Left cardiac atrium (tissue), 4 donors: ENCODE measurements around the gene PIGL. TPM values are rescaled to one million over a fixed set of nuclear protein-coding genes. Genes with fewer than 3 reads are reported as not detected.

Source experiments
- ATAC-seq, 2 donors: fragments of 200-7000 bp; cut with Tn5 transposase; one replicate each; pipeline ENCODE4 v1.9.1; 2020; ENCODE audit warnings: mild to moderate bottlenecking in 2 of 2, moderate library complexity in 2 of 2
- DNase-seq: peaks from one replicate; pipeline ENCODE4 v3.0.0-alpha.2; 2020
- intact Hi-C, 2 donors: fragments of 100-400 bp; cut with DNase I; formaldehyde crosslinking; loops; one replicate each; pipeline versions ENCODE4 v1.14.1 to v1.15.1; 2022 to 2023
- microRNA-seq, 2 donors: library from miRNA; unstranded; fragments of <30 nt; microRNA quantifications; one replicate each; pipeline ENCODE4 v1.2.0, GENCODE V29; 2020
- total RNA-seq, 2 donors: library from RNA; stranded (reverse); fragmentation: NEBNext Ultra II Directional; extraction: Animal tissue kit (Norgen Biotek cat#: 25700); gene quantifications; one replicate each; pipeline ENCODE4 v1.2.1, GENCODE V29; 2021
- donor health status: DM: no; HTN: yes; CAD: no.
- donor health status: DM: no; HTN: yes; CAD: no; lungs with severe emphysema.
- donor health status: DM: yes; HTN: yes; CAD: no.
- donor health status: Dilated cardiomyopathy.

The PIGL gene
- total RNA-seq, 2 donors from 2014 or later: 9.7 to 18.0 TPM

DNA sequence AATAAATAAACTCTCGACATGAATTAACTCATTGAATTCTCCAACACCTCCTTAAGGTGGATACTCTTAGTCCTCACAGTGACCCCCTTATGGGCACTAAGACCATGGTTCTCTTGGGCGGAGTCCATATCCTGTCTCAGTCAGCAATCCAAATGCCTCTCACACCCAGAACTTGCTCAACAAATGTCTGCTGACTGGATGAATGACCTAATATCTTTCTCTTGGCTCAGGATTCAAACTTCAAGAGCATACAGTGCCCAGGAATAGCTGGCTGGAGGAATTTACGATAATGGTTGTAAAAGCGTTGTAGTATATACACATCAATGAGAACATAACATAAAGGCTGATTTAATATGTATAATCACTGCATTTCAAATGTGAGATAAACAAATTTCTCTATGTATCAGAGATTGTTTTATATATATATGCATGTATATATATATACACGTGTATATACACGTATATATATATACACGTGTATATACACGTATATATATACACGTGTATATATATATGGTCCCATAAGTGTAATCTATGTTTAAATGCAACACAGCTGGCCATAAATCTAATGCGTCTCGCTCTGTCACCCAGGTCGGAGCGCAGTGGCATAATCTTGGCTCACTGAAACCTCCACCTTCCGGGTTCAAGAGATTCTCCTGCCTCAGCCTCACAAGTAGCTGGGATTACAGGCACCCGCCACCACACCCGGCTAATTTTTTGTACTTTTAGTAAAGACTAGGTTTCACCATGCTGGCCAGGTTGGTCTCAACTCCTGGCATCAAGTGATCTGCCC is 157.3 kb downstream of the PIGL start:
- ATAC-seq (peak; percentile 89 to 93), DNase-seq (peak; percentile 48)
- intact Hi-C loops: no loop called here

Small RNA genes within 50 kb of the gene (microRNA-seq; reads per million reads assigned to microRNA genes)
- 0 reads per million in 2 donors for gene MIR1288

Other genes starting within 250 kb of the PIGL start
- gene ZSWIM7, start 217.5 kb upstream of the PIGL start, total RNA-seq: 10 to 100 TPM; 15.8 to 30.1 TPM
- gene TTC19, start 217.4 kb upstream of the PIGL start, total RNA-seq: 10 to 100 TPM; 22.1 to 39.6 TPM
- 10 to 100 TPM; 59.6 to 65.7 TPM for gene NCOR1, start 1.7 kb upstream of the PIGL start, total RNA-seq
- gene CENPV, start 136.3 kb downstream of the PIGL start, total RNA-seq: 10 to 100 TPM; 14.4 to 19.8 TPM
- 1,000 to 10,000 TPM; 1,163 to 1,195 TPM for gene UBB, start 163.9 kb downstream of the PIGL start, total RNA-seq
- gene TRPV2, start 198.4 kb downstream of the PIGL start, total RNA-seq: 10 to 100 TPM; 14.3 to 21.1 TPM